Small intestine (tissue), 7 donors: Measurements from ENCODE around the gene MORC2. TPM values are rescaled to one million over a fixed set of nuclear protein-coding genes. Genes with fewer than 3 reads are reported as not detected.

ENCODE experiments used
- DNase-seq, 2 donors: peaks; one replicate each; pipeline versions ENCODE4 v3.0.0 to v3.0.0-alpha.2; 2013
- FAIRE-seq: peaks from 2 replicates; lab custom pipeline; 2012; peaks lifted over from hg19 to GRCh38; lab: Jason Lieb, UNC
- H3K27ac ChIP-seq, 3 donors: one replicate each; pipeline ENCODE4 v1.5.1; 2013; ENCODE audit warnings: low read length in 2 of 3, mild to moderate bottlenecking in 2 of 3, control low read depth in 1 of 3, inconsistent platforms in 1 of 3, low read depth in 1 of 3, moderate library complexity in 1 of 3
- H3K27me3 ChIP-seq, 3 donors: one replicate each; pipeline ENCODE4 v1.6.1; 2013; ENCODE audit warnings: low read length in 3 of 3, inconsistent platforms in 1 of 3; ENCODE audit not compliant: control insufficient read depth in 3 of 3, insufficient read depth in 3 of 3
- H3K36me3 ChIP-seq, 3 donors: one replicate each; pipeline ENCODE4 v1.6.1; 2013; ENCODE audit warnings: low read length in 3 of 3, inconsistent platforms in 1 of 3, low read depth in 1 of 3, mild to moderate bottlenecking in 1 of 3, moderate library complexity in 1 of 3; ENCODE audit not compliant: control insufficient read depth in 3 of 3, insufficient read depth in 2 of 3
- H3K4me1 ChIP-seq, 3 donors: one replicate each; pipeline ENCODE4 v1.6.1; 2013; ENCODE audit warnings: low read length in 2 of 3, inconsistent platforms in 1 of 3, low read depth in 1 of 3, mild to moderate bottlenecking in 1 of 3, moderate library complexity in 1 of 3; ENCODE audit not compliant: control insufficient read depth in 3 of 3, insufficient read depth in 2 of 3
- H3K4me3 ChIP-seq, 3 donors: one replicate each; pipeline ENCODE4 v1.5.1; 2013; ENCODE audit warnings: low read length in 3 of 3, control low read depth in 1 of 3, inconsistent platforms in 1 of 3, low read depth in 1 of 3, mild to moderate bottlenecking in 1 of 3, moderate library complexity in 1 of 3
- H3K9me3 ChIP-seq, 2 donors: one replicate each; pipeline ENCODE4 v1.6.1; 2013; ENCODE audit warnings: low read depth in 1 of 2, low read length in 1 of 2; ENCODE audit not compliant: control insufficient read depth in 2 of 2, insufficient read depth in 1 of 2
- WGBS, 3 donors: extraction: QIAGEN DNeasy Blood & Tissue Kit; methylation state at CpG; one replicate each; pipeline ENCODE4 v1.1.7; 2013; 5-methylcytosine and 5-hydroxymethylcytosine counted together
- polyA plus RNA-seq, 4 donors: library from polyadenylated mRNA; stranded (reverse) in 3 of 4; unstranded in 1 of 4; fragments of 200-250 nt in 3 of 4; fragments of 120-200 nt in 1 of 4; gene quantifications; one replicate each; pipeline versions ENCODE4 v1.2.1 to v1.2.3, GENCODE V29; 2013
- donor health status: healthy with polysubstance abuse.
- donor health status: control.
- donor health status: control.
- donor health status: Bipolar disorder and iron deficiency.
- donor health status: healthy.

The MORC2 gene
- polyA plus RNA-seq, 4 donors = 13.6 to 28.4 (median 20.1) TPM

- 36 to 66% (median 43%) methylated on average over 6 of the region's 6 CpGs for WGBS, 3 donors
- Histone ChIP-seq H3K27me3 (no peaks in the 10 kb centered on the region), H3K9me3 (no peaks in the 10 kb centered on the region), H3K4me3 (peak overlapping the region in 1 of 3 donors; percentile 56), H3K4me1 (peaks cover 0 to 78% (median 0%) of the 10 kb centered on the region in 3 donors), H3K36me3 (peaks cover 0 to 37% (median 0%) of the 10 kb centered on the region in 3 donors), H3K27ac (peak overlapping the region; percentile 25 to 89 (median 27))
- DNase-seq = peak in 1 of 2 donors; percentile 51
- FAIRE-seq = no peak
Observed at GRCh38 chr22:30882184-30882717, 86.3 kb downstream of the MORC2 start.

GRCh38 chr22:30881361-30882183 is 87.0 kb downstream of the MORC2 start:
- H3K9me3 ChIP-seq = no peaks in the 10 kb centered on the region
- H3K27ac ChIP-seq = peak overlapping the region; percentile 25 to 89 (median 27)
- FAIRE-seq (no peak), DNase-seq (peak; percentile 67 to 93)
- peaks cover 0 to 76% (median 0%) of the 10 kb centered on the region in 3 donors for H3K4me1 ChIP-seq
- H3K27me3 ChIP-seq = no peaks in the 10 kb centered on the region
- H3K36me3 ChIP-seq = peaks cover 0 to 35% (median 0%) of the 10 kb centered on the region in 3 donors
- WGBS, 3 donors = 31 to 62% (median 35%) methylated on average over 14 of the region's 14 CpGs
- peak overlapping the region in 1 of 3 donors; percentile 56 for H3K4me3 ChIP-seq

DNA sequence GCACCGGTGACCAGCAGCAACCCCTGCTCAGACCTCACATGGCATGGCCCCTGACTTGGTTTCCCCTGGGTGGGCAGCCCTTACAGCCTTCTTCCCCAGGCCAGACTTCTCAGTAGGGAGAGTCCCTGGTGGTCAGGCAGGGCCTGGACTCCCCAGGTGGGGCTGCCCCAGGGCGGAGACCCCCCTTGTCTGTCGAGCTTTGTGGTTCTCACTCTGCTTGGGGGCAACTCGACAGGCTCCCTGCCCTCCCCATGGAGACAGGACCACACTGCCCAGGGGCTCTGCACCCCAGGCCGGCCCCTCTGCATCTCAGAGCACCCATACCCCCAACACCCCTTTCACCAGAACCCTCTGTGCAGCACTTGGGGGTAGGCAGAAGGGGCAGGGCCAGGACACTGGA is 87.7 kb downstream of the MORC2 start:
- FAIRE-seq (no peak), DNase-seq (no peak)
- WGBS, 3 donors = 68 to 82% (median 80%) methylated on average over 5 of the region's 5 CpGs
- Histone ChIP-seq H3K36me3 (peaks cover 0 to 34% (median 0%) of the 10 kb centered on the region in 3 donors), H3K27me3 (no peaks in the 10 kb centered on the region), H3K4me1 (peaks cover 0 to 74% (median 0%) of the 10 kb centered on the region in 3 donors), H3K27ac (peak overlapping the region in 1 of 3 donors; percentile 89), H3K4me3 (no peak overlapping the region), H3K9me3 (no peaks in the 10 kb centered on the region)

DNA sequence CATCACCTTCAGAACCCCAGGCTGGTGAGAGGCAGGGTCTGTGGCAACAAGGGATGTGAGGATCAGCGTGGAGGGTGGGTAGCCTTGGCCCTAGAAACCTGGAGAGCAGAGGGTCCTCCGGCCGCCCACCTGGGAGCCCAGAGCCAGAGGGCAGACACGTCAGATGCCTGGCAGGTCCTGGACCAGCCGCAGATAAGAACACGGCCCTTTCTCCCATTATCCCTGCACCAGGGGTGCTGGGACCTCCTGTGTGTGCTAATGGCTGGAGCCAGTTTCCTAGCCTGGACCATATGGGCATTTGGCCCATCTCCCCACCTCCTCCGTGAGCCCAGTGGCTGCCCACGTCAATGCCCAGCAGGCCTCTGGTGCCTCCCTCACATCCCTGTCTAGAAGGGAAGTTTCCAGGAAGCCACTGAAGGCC is 88.4 kb downstream of the MORC2 start:
- no peak overlapping the region for H3K27ac ChIP-seq
- WGBS, 3 donors = 82 to 92% (median 85%) methylated on average over 6 to 8 of the region's 8 CpGs

DNA sequence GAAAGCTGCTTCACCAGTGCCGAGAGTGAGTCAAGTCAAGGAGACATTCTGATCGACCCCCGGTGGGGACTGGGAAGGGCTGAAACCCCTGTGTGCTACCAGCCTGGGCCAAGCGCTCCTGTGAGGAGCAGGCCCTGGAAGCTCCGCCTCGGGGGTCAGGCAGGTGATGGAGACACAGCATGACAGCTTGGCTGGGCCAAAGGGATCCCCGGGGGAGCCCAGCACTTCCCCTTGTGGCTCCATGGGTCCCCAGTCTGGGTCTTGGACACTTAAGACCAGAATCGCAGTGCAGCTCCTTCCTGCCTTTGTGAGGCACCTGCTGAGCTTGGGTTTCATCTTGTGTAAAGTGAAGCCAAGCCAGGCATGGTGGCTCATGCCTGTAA is 89.2 kb downstream of the MORC2 start:
- Histone ChIP-seq H3K4me3 (no peak overlapping the region), H3K27ac (peak overlapping the region in 1 of 3 donors; percentile 21), H3K27me3 (no peaks in the 10 kb centered on the region), H3K36me3 (peaks cover 0 to 23% (median 0%) of the 10 kb centered on the region in 3 donors), H3K9me3 (no peaks in the 10 kb centered on the region), H3K4me1 (peaks cover 0 to 67% (median 0%) of the 10 kb centered on the region in 3 donors)
- DNase-seq (no peak), FAIRE-seq (no peak)
- WGBS, 3 donors = 72 to 78% (median 77%) methylated on average over 8 of the region's 8 CpGs

More for the DNA sequence above, 88.4 kb downstream of the MORC2 start:
- Histone ChIP-seq H3K36me3 (peaks cover 0 to 31% (median 0%) of the 10 kb centered on the region in 3 donors), H3K4me1 (peaks cover 0 to 69% (median 0%) of the 10 kb centered on the region in 3 donors), H3K4me3 (no peak overlapping the region), H3K27me3 (no peaks in the 10 kb centered on the region), H3K9me3 (no peaks in the 10 kb centered on the region)
- DNase-seq (no peak), FAIRE-seq (no peak)

DNA sequence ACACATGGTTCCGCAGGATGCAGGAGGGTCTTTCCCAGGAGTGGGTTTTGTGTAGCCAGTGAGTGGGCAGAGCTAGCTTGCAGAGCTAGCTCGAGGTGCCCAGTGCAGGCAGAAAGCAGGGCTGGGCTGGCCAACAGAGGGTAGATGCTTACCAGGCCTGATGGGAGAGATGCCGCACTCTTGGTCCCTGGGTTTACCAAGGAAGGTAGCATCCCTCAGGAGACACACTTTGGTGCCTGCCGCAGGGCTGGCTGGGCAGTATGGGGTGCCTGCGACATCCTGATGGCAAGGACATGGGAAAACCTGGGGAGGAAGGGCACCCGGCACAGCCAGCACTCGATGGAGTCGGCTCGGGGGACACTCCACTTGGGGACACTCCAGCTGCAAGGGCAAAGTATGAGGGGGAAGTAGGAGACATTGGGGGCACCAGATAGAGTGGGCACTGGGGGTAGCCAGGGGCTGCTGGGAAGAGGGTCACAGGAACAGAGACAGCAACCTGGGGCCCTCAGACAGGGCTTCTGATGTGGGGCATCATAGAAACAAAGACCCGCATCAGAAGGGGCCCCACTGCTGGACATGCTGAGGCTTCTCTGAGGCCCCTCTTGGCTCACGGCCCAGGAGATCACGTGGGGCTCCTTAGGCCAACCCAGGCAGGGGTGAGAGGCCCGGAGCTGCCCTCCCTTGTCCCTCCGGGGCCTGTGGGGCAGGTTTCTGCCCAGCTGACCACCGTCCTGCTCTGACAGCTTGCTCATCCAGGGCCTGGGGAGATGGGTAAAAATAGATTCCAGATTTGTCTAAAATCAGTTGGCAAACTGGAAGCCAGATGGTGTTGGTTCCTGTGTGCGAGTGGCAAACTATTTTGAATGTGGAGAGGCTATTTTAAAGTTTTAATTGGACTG is 89.8 kb downstream of the MORC2 start:
- Histone ChIP-seq H3K4me3 (no peak overlapping the region), H3K4me1 (peaks cover 0 to 61% (median 0%) of the 10 kb centered on the region in 3 donors), H3K27ac (peak overlapping the region in 1 of 3 donors; percentile 21), H3K9me3 (no peaks in the 10 kb centered on the region), H3K27me3 (no peaks in the 10 kb centered on the region), H3K36me3 (peaks cover 0 to 17% (median 0%) of the 10 kb centered on the region in 3 donors)
- 69 to 79% (median 75%) methylated on average over 16 of the region's 16 CpGs for WGBS, 3 donors
- peak in 1 of 2 donors; percentile 79 for DNase-seq
- FAIRE-seq = no peak

DNA sequence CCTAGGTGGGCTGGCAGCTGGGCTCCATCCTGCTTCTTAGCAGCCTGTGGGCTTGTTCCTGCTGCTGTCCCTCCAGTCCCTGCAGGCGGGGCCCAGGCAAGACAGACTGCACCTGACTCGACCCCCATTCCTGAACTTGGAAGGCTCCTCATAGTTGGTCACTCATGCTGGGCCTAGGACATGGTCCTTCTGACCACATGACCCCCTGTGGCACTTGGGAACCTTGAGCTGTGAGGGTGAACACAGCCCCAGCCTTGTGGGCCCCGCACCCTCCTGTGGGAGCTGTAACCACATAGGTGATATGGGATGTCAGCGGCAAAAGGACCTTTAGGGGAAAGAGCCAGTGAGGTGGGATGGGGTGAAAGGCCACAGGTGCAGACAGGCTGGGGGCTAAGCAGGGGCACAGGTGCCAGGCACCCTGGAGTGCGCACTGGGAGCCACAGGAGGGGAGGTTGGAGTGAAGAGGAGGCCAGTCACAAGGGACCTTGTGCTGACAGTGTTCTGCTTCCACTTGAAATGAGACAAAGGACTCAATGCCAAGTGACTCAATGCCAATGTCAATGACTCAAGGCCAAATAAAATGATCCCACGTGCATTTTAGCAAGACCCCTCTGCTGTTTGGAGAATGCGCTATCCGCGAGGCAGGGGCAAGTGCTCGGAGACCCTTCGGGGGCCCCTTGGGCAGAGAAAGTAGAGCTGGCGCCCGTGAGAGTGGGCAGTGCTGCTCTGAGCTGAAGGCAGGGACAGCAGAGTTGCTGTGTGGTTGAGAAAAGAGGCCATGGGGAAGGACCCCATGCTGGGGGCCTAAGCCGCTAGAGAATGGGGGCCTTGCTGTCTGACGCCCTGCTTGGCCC is 90.7 kb downstream of the MORC2 start:
- DNase-seq = no peak
- peaks cover 0 to 54% (median 0%) of the 10 kb centered on the region in 3 donors for H3K4me1 ChIP-seq
- WGBS, 3 donors = 87 to 90% (median 89%) methylated on average over 15 of the region's 15 CpGs
- FAIRE-seq = no peak
- no peak overlapping the region for H3K27ac ChIP-seq
- H3K9me3 ChIP-seq = no peaks in the 10 kb centered on the region
- H3K27me3 ChIP-seq = no peaks in the 10 kb centered on the region
- H3K4me3 ChIP-seq = no peak overlapping the region
- H3K36me3 ChIP-seq = peaks cover 0 to 11% (median 0%) of the 10 kb centered on the region in 3 donors
